PFSK-1 (cell line): Measurements from ENCODE around the gene DNAAF3.

ENCODE experiments used
- FOXP2 ChIP-seq: optimal IDR thresholded peaks from 2 replicates; pipeline ENCODE3; 2011; ENCODE audit warnings: borderline replicate concordance, control low read depth, inconsistent platforms; ENCODE audit not compliant: insufficient read depth; ENCODE audit errors: extremely low read length, extremely low read depth
- POLR2AphosphoS5 ChIP-seq: IDR thresholded peaks from 2 replicates; pipeline ENCODE4 v1.6.1; 2012; ENCODE audit warnings: low read depth, mild to moderate bottlenecking, control low read depth, low read length, moderate library complexity
- SIN3A ChIP-seq: IDR thresholded peaks from 2 replicates; pipeline ENCODE4 v1.6.1; 2012; ENCODE audit warnings: mild to moderate bottlenecking, low read length, moderate library complexity, borderline replicate concordance; ENCODE audit not compliant: insufficient read depth
- TAF1 ChIP-seq: IDR thresholded peaks from 2 replicates; pipeline ENCODE4 v1.6.1; 2012; ENCODE audit warnings: low read length, control low read depth, borderline replicate concordance; ENCODE audit not compliant: insufficient read depth
- TF ChIP-seq, protein P1 (sequence below), 2 experiments: IDR thresholded peaks; 2 replicates each; pipeline versions ENCODE4 v1.6.1 to v1.8.0; 2011 to 2012; ENCODE audit warnings: low read depth in 2 of 2, low read length in 2 of 2, control low read depth in 1 of 2, inconsistent platforms in 1 of 2, mild to moderate bottlenecking in 1 of 2, moderate library complexity in 1 of 2; ENCODE audit not compliant: insufficient read depth in 1 of 2

The DNAAF3 gene

GRCh38 chr19:55153652-55154264, 12.7 kb downstream of the DNAAF3 start:
- no peak for TF ChIP-seq POLR2AphosphoS5

DNA sequence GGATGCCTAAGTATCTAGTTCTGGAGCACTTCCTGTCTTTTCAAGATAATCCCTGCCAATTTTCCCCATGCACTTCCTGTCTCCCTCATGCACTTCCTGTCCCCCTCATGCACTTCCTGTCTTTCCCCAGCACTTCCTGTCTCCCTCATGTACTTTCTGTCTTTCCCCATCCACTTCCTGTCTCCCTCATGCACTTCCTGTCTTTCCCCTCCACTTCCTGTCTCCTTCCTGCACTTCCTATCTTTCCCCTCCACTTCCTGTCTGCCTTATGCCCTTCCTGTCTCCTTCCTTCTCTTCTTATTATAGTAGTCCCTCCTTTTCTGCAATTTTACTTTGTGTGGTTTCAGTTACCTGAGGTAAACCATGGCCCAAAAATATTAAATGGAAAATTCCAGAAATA, 14.4 kb downstream of the DNAAF3 start:
- TF ChIP-seq POLR2AphosphoS5 = no peak
- TF ChIP-seq FOXP2 = no peak
- TF ChIP-seq TAF1 = no peak
- no peak for TF ChIP-seq SIN3A
- TF ChIP-seq, protein P1, sequence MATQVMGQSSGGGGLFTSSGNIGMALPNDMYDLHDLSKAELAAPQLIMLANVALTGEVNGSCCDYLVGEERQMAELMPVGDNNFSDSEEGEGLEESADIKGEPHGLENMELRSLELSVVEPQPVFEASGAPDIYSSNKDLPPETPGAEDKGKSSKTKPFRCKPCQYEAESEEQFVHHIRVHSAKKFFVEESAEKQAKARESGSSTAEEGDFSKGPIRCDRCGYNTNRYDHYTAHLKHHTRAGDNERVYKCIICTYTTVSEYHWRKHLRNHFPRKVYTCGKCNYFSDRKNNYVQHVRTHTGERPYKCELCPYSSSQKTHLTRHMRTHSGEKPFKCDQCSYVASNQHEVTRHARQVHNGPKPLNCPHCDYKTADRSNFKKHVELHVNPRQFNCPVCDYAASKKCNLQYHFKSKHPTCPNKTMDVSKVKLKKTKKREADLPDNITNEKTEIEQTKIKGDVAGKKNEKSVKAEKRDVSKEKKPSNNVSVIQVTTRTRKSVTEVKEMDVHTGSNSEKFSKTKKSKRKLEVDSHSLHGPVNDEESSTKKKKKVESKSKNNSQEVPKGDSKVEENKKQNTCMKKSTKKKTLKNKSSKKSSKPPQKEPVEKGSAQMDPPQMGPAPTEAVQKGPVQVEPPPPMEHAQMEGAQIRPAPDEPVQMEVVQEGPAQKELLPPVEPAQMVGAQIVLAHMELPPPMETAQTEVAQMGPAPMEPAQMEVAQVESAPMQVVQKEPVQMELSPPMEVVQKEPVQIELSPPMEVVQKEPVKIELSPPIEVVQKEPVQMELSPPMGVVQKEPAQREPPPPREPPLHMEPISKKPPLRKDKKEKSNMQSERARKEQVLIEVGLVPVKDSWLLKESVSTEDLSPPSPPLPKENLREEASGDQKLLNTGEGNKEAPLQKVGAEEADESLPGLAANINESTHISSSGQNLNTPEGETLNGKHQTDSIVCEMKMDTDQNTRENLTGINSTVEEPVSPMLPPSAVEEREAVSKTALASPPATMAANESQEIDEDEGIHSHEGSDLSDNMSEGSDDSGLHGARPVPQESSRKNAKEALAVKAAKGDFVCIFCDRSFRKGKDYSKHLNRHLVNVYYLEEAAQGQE (IDR thresholded peaks at IDR 0.05; ENCODE audit: insufficient read depth in 1 of 2, low read depth in 2 of 2, low read length in 2 of 2) = no peak

GRCh38 chr19:55149078-55150003, 17.1 kb downstream of the DNAAF3 start, which contains the start of gene TNNT1:
TNNT1 (minus strand) TSS chr19:55149206; CDS start chr19:55147157, 2,049 bp downstream.
- no peak for TF ChIP-seq POLR2AphosphoS5
- no peak for TF ChIP-seq SIN3A
- TF ChIP-seq FOXP2 = no peak

DNA sequence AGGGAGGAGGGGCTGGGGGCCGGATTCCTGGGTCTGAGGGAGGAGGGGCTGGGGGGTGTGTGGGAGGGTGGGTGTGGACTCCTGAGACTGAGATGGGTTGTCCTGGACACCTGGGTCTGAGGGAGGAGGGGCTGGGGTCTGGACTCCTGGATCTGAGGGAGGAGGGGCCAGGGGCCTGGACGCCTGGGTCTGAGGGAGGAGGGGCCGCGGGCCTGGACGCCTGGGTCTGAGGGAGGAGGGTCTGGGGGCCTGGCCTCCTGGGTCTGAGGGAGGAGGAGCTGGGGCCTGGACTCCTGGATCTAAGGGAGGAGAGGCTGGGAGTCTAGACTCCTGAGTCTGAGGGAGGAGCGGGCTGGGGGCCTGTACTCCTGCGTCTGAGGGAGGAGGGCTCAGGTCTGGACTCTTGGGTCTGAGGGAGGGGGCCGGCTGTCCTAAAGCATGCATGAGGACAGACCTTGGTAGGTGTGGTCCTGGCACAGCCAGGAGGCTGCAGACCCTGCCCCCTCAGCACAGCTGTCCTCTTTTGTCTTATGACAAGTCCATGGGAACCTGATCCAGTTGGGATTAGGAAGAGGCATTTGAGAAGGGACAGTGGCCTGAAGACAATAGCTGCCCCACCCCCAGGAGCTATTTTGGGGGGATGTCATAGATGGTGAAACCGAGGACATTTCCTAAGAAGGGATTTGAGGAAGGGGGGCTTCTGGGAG, 18.7 kb downstream of the DNAAF3 start:
- TF ChIP-seq, protein P1 (IDR thresholded peaks at IDR 0.05; ENCODE audit: insufficient read depth in 1 of 2, low read depth in 2 of 2, low read length in 2 of 2) = no peak
- TF ChIP-seq SIN3A (no peak), FOXP2 (no peak), TAF1 (no peak), POLR2AphosphoS5 (no peak)

DNA sequence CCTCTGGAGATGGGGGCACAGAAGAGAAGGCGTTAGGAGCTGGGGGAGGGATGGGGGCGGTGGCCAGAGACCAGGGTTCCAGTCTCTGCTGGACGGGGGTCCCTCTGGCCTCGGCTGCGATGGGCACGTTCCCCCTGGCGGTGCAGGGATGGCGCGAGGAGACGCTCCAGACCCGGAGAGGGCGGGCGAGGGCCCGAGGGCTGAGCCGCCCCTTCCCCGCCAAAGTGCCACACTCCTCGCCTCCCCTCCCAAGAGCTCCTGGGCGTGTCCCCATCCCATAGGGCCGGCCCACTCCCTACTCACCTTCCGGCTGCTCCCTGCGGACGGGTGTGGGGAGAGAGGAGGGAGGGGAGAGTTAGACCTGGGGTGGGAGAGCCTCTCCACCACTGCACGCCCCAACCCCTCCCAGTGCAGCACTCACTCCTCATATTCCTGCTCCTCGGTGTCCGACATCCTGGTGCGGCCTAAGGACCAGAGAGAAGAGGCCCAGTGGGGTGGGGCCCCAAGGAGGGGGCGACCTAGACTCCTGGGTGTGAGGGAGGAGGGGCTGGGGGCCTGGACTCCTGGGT, 19.6 kb downstream of the DNAAF3 start:
- peak; percentile 42 for TF ChIP-seq FOXP2
- no peak for TF ChIP-seq SIN3A

GRCh38 chr19:55146078-55146704, 20.2 kb downstream of the DNAAF3 start:
- TF ChIP-seq TAF1 (no peak), POLR2AphosphoS5 (no peak)
- TF ChIP-seq, protein P1 (IDR thresholded peaks at IDR 0.05; ENCODE audit: insufficient read depth in 1 of 2, low read depth in 2 of 2, low read length in 2 of 2) = no peak
